ENCODE data around the gene ACKR3.

The ACKR3 gene

GRCh38 chr2:236584521-236585384 is 15.1 kb downstream of the ACKR3 start:
- no peak for DNase-seq (ENCODE audit: low read depth in 2 of 2)

- no peak for DNase-seq (ENCODE audit: low read depth in 2 of 2)
Observed at GRCh38 chr2:236585966-236586365, 16.3 kb downstream of the ACKR3 start.

- DNase-seq (ENCODE audit: low read depth in 2 of 2), result no peak
Observed at GRCh38 chr2:236587861-236588815, 18.5 kb downstream of the ACKR3 start.

GRCh38 chr2:236588932-236589592 is 19.4 kb downstream of the ACKR3 start:
- no peak for DNase-seq (ENCODE audit: low read depth in 2 of 2)

- DNase-seq (ENCODE audit: low read depth in 2 of 2), result no peak
Observed at GRCh38 chr2:236590846-236591245, 21.2 kb downstream of the ACKR3 start.

GRCh38 chr2:236592821-236593220 is 23.2 kb downstream of the ACKR3 start:
- DNase-seq (ENCODE audit: low read depth in 2 of 2), result no peak

GRCh38 chr2:236593531-236593930 is 23.9 kb downstream of the ACKR3 start:
- DNase-seq (ENCODE audit: low read depth in 2 of 2), result no peak

- no peak for DNase-seq (ENCODE audit: low read depth in 2 of 2)
Observed at GRCh38 chr2:236593956-236594355, 24.3 kb downstream of the ACKR3 start.

GRCh38 chr2:236597629-236598028 is 28.0 kb downstream of the ACKR3 start:
- no peak for DNase-seq (ENCODE audit: low read depth in 2 of 2)

GRCh38 chr2:236599059-236599458 is 29.4 kb downstream of the ACKR3 start:
- DNase-seq (ENCODE audit: low read depth in 2 of 2), result no peak

- no peak for DNase-seq (ENCODE audit: low read depth in 2 of 2)
Observed at GRCh38 chr2:236600158-236600557, 30.5 kb downstream of the ACKR3 start.

- DNase-seq (ENCODE audit: low read depth in 2 of 2), result no peak
Observed at GRCh38 chr2:236600892-236601291, 31.3 kb downstream of the ACKR3 start.

- no peak for DNase-seq (ENCODE audit: low read depth in 2 of 2)
Observed at GRCh38 chr2:236601316-236602202, 31.9 kb downstream of the ACKR3 start.

GRCh38 chr2:236602678-236603077 is 33.1 kb downstream of the ACKR3 start:
- DNase-seq (ENCODE audit: low read depth in 2 of 2), result no peak

GRCh38 chr2:236603361-236604015 is 33.9 kb downstream of the ACKR3 start:
- no peak for DNase-seq (ENCODE audit: low read depth in 2 of 2)

GRCh38 chr2:236604575-236605344 is 35.1 kb downstream of the ACKR3 start:
- DNase-seq (ENCODE audit: low read depth in 2 of 2), result no peak

GRCh38 chr2:236605345-236605734 is 35.7 kb downstream of the ACKR3 start:
- DNase-seq (ENCODE audit: low read depth in 2 of 2), result no peak

- DNase-seq (ENCODE audit: low read depth in 2 of 2), result no peak
Observed at GRCh38 chr2:236606023-236606422, 36.4 kb downstream of the ACKR3 start.

- no peak for DNase-seq (ENCODE audit: low read depth in 2 of 2)
Observed at GRCh38 chr2:236607471-236608187, 38.0 kb downstream of the ACKR3 start.
